Colonic mucosa (tissue), 4 donors: ENCODE measurements around the gene RPL9. TPM values are rescaled to one million over a fixed set of nuclear protein-coding genes. Genes with fewer than 3 reads are reported as not detected.
"Not testable (repeated sequence)": the region's sequence is repeated elsewhere in the genome, so short reads cannot be mapped to it uniquely, and the experiment has no call there.

Source experiments
- DNase-seq: peaks from one replicate; pipeline ENCODE4 v3.0.0-alpha.2; 2020
- H3K27ac ChIP-seq: fragments of 200-600 bp; one replicate; pipeline ENCODE4 v1.8.0; 2021
- H3K27me3 ChIP-seq: fragments of 200-600 bp; one replicate; pipeline ENCODE4 v1.8.0; 2021
- H3K36me3 ChIP-seq: fragments of 200-600 bp; one replicate; pipeline ENCODE4 v1.8.0; 2021
- H3K4me1 ChIP-seq: fragments of 200-600 bp; one replicate; pipeline ENCODE4 v1.8.0; 2021; ENCODE audit warnings: mild to moderate bottlenecking
- H3K4me3 ChIP-seq: fragments of 200-600 bp; one replicate; pipeline ENCODE4 v1.8.0; 2021
- H3K9ac ChIP-seq, 2 donors: one replicate each; pipeline ENCODE4 v1.7.0; 2013; ENCODE audit warnings: control low read depth in 2 of 2, low read depth in 2 of 2, low read length in 2 of 2
- H3K9me3 ChIP-seq: fragments of 200-600 bp; one replicate; pipeline ENCODE4 v1.8.0; 2021
- intact Hi-C: fragments of 100-400 bp; cut with DNase I; formaldehyde crosslinking; loops from one replicate; pipeline ENCODE4 v1.14.1; 2022
- total RNA-seq, 2 donors: library from RNA; stranded (reverse); fragmentation: NEBNext Ultra II Directional in 1 of 2; extraction: Animal tissue kit (Norgen Biotek cat#: 25700) in 1 of 2; gene quantifications; one replicate each; pipeline ENCODE4 v1.2.1, GENCODE V29; 2021
- TF ChIP-seq, protein P1 (sequence below): fragments of 200-600 bp; IDR thresholded peaks from one replicate; pipeline ENCODE4 v1.8.0; 2022; ENCODE audit warnings: antibody characterized with exemption, mild to moderate bottlenecking
- donor health status: healthy.
- donor health status: DM: no; HTN: no; CAD: no.
- donor health status: DM: no; HTN: no; CAD: no.

Gene RPL9
- 1,000 to 10,000 TPM; 1,123 to 1,383 TPM for total RNA-seq

DNA sequence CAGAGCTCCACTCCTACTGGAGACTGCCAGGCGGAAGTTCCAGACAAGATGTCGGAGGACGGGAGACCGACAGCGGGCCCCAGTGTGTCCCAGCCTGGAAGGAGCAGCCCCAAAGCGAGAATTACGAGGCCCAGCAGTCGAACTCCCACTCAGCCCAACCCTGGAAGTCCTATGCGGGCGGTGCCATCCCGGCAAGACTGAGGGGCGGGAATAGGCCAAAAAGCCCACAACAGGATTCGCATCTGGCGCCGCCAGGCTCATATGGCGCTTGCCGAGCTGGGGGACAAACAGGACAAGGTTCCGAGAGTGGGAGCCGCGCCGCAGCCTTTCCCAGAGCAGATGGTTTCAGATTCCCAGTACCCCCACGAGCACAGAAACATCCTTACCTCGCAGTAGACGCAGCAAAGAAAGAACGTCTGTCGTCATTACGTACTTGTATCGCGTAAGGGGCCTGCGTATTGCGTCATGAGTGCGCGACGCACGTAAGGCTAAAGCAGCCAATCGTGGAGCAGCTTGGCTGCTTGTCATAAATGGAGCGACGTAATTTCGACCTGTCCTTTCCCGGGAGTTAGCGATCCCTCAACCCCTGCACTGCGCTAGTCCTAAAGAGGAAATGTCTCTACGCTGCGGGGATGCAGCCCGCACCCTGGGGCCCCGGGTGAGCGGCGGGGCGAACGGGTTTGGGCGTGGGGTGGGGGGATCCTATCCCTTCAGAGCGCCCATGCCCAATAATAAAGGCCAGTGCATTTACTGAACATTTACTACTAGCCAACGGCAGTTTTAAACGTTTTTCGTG is at the start of gene RPL9, which contains the start of gene LIAS:
Gene RPL9, minus strand, starts transcription at position 418 of the 796 bp plus-strand sequence. CDS start 483 bp downstream, outside the sequence.
Gene LIAS, plus strand, starts transcription at position 552 of the 796 bp plus-strand sequence. Its CDS starts 62 bp downstream, at position 614.
- peak within 1 kb of the TSS; percentile 96 for H3K27ac ChIP-seq
- TF ChIP-seq, protein P1, sequence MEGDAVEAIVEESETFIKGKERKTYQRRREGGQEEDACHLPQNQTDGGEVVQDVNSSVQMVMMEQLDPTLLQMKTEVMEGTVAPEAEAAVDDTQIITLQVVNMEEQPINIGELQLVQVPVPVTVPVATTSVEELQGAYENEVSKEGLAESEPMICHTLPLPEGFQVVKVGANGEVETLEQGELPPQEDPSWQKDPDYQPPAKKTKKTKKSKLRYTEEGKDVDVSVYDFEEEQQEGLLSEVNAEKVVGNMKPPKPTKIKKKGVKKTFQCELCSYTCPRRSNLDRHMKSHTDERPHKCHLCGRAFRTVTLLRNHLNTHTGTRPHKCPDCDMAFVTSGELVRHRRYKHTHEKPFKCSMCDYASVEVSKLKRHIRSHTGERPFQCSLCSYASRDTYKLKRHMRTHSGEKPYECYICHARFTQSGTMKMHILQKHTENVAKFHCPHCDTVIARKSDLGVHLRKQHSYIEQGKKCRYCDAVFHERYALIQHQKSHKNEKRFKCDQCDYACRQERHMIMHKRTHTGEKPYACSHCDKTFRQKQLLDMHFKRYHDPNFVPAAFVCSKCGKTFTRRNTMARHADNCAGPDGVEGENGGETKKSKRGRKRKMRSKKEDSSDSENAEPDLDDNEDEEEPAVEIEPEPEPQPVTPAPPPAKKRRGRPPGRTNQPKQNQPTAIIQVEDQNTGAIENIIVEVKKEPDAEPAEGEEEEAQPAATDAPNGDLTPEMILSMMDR: no peak
- no peaks in the 10 kb centered on the region for H3K27me3 ChIP-seq
- H3K4me1 ChIP-seq: peaks cover 8% of the 10 kb centered on the region
- intact Hi-C loops: no loop called here
- peak within 1 kb of the TSS; percentile 84 to 99 for H3K9ac ChIP-seq
- peak; percentile 96 for DNase-seq
- H3K36me3 ChIP-seq: peaks cover 9% of the 10 kb centered on the region
- H3K9me3 ChIP-seq: no peaks in the 10 kb centered on the region
- peak within 1 kb of the TSS; percentile 84 for H3K4me3 ChIP-seq

DNA sequence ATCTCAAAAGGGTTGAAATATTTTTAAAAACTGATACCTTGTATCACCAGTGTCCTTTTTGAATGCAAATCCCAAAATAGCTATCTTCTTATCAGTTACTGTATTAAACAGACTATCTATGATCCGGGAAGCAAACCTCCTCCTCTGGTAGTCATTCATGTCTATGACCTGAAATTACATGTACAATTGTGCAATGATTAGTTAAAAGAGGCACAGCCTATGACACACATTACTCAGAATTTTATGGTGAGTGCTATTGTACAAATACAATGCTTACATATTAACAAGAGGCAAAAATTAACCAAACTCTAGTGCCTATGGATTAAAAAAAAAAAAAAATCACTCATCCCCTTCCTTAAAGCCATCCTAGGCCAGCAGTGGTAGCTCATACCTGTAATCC is 46.9 kb upstream of the RPL9 start:
- peaks cover 14% of the 10 kb centered on the region for H3K36me3 ChIP-seq
- no peaks in the 10 kb centered on the region for H3K9me3 ChIP-seq
- peak overlapping the region; percentile 56 for H3K27ac ChIP-seq
- no peaks in the 10 kb centered on the region for H3K27me3 ChIP-seq
- no peak overlapping the region for H3K9ac ChIP-seq
- DNase-seq: no peak
- no peak overlapping the region for H3K4me3 ChIP-seq
- no peaks in the 10 kb centered on the region for H3K4me1 ChIP-seq
- intact Hi-C loops: no loop called here
- TF ChIP-seq, protein P1: no peak

DNA sequence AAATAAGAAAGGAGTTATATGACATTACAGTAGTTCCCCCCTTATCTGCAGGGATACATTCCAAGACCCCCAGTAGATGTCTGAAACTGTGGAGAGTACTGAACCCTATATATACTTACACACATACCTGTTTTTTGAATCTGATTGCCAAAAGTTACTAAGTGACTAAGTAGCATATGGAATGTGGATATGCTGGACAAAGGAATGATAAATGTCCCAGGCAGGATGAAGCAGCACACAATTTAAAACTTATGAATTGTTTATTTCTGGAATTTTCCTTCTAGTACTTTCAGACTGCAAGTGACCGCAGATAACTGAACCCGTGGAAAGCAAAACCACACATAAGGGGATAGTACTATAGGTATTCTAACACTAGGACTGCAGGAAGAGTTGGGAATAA is 45.8 kb upstream of the RPL9 start:
- TF ChIP-seq, protein P1: no peak
- Histone ChIP-seq H3K27ac (no peak overlapping the region), H3K9me3 (no peaks in the 10 kb centered on the region), H3K4me1 (no peaks in the 10 kb centered on the region), H3K36me3 (peaks cover 10% of the 10 kb centered on the region), H3K27me3 (no peaks in the 10 kb centered on the region), H3K4me3 (no peak overlapping the region), H3K9ac (no peak overlapping the region)
- intact Hi-C loops: no loop called here
- DNase-seq: no peak

DNA sequence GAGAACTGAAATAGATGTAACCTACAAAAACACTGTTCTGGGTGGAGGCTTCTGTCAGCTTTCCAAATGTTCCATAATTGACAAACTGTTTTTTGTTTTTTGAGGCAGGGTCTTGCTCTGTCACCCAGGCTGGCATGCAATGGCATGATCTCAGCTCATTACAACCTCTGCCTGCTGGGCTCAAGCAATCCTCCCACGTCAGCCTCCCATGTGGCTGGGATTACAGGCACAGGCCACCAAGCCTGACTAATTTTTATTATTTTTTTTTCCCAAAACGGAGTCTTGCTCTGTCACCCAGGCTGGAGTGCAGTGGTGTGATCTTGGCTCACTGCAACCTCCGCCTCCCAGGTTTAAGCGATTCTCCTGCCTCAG is 43.9 kb upstream of the RPL9 start:
- intact Hi-C loops, H3K9ac ChIP-seq, H3K4me3 ChIP-seq, H3K9me3 ChIP-seq, H3K4me1 ChIP-seq, H3K27me3 ChIP-seq, H3K36me3 ChIP-seq, DNase-seq, H3K27ac ChIP-seq: not testable (repeated sequence)

DNA sequence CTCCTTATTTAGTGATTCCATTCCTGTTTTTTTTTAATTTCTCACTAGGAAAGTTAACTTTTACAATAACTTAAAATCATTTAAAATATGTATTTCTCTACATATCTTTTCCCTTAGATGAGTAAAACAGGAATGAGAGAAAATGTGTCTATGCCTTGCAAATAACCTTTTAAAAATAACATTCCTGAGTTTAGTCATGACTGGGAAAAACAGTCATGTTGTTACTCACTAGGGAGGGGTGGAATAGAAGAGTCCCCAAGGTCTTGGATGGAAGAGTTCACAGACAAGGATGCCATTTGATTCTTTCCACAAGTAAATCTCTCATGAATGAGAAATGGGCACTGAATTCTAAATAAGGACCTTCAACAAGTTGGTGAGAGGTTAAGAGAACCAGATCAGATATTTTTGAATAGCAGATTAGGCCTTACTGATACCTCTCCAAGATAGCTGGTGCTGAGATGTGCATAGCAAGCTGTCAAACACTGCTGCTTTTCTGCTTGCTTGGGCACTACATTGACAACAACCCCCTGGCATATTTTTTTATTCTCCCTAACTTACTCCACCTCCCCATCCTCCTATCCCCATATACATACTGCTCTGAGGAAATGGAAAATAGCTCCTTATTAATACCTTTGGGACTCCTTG is 43.4 kb upstream of the RPL9 start:
- no peak overlapping the region for H3K27ac ChIP-seq
- intact Hi-C loops: no loop called here
- DNase-seq: no peak
- no peak overlapping the region for H3K9ac ChIP-seq
- H3K4me3 ChIP-seq: no peak overlapping the region
- no peaks in the 10 kb centered on the region for H3K9me3 ChIP-seq
- TF ChIP-seq, protein P1: no peak
- peaks cover 10% of the 10 kb centered on the region for H3K36me3 ChIP-seq
- H3K4me1 ChIP-seq: no peaks in the 10 kb centered on the region
- no peaks in the 10 kb centered on the region for H3K27me3 ChIP-seq

DNA sequence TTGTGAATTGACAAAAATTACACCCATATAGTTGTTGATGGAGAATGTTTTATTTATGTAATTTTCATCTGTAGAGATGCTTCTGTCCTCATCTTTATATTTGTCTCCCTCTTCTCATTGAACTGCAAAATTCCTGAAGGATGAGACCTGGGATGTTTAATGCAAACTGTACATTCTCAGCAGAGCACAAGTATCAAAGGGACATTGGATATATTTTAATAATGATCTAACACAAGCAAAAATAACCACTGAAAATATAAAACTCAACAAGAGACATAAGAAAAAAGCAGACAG is 40.0 kb upstream of the RPL9 start:
- H3K9me3 ChIP-seq: no peaks in the 10 kb centered on the region

More for the DNA sequence above, 40.0 kb upstream of the RPL9 start:
- Histone ChIP-seq H3K36me3 (peaks cover 6% of the 10 kb centered on the region), H3K27ac (no peak overlapping the region), H3K27me3 (no peaks in the 10 kb centered on the region), H3K9ac (no peak overlapping the region), H3K4me1 (no peaks in the 10 kb centered on the region), H3K4me3 (no peak overlapping the region)
- TF ChIP-seq, protein P1: no peak
- no peak for DNase-seq
- intact Hi-C loops: no loop called here
